HG03280 (cell line): Measurements from ENCODE around the gene EPB41L4A.

Source experiments
- ATAC-seq: cut with Tn5 transposase; IDR thresholded peaks from one replicate; pipeline ENCODE4 v1.9.1; 2021; ENCODE audit warnings: mild to moderate bottlenecking, moderate library complexity; ENCODE audit not compliant: unreplicated experiment

Gene EPB41L4A

DNA sequence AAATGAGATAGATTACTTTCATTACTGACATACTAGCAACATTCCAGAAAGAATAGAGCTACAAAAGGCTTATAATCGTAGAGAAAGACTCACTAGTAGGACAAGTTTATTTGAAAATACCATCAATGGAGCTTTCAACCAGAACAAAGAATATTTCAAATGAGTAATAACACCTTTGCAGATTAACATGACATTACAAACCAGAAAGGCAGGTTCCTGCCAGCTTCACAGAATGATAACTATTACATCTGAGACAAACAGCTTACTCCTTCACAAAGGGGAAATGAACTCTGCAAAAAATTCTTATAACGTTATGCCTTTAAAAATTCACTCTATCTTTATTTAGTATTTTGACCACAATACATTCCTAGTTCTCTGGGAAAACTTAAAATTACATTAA lies 103.1 kb downstream of the EPB41L4A start:
- no peak for ATAC-seq

DNA sequence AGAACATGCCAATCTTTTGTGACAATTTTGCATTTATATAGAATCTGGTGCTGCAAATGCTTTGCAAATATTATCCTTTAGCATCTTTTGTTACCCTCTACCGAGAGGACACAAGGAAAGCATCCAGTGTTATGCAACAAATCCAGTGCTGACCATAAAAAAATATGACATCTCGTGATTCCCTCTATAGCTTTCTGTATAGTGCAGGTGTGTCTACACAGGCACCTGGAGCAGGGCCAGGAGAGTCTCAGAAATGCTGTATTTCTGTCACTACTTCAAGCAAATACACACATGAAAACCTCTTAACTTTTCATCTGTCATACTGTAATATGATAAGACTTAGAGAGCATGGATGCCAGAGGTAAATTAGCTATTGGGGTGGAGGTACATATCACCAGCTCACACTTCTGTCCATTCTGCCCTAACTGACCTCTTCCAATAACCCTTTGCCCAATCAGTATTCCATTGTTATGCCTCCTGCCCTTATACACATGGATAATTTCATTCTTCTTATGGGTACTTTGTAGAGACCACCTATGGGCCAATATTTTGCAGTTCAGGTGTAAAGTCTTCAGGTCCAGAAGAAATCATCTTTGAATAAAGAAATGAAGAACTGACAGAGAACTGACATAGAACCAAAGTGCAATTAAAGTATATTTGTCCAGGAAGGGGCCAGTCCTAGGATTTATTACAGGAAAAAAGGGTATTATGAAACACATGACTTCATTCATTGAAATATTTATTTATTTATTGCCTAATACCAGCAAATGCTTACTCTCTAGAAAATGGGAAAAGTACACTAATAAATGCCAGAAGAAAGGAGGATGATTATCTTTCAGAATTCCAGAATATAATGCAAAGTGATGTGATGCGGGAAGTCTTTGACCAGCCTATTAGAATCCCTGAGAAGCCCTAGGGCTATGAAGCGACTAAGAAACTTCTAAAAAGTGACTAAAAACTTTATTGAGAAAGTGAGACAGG lies 106.5 kb downstream of the EPB41L4A start:
- ATAC-seq, result no peak

DNA sequence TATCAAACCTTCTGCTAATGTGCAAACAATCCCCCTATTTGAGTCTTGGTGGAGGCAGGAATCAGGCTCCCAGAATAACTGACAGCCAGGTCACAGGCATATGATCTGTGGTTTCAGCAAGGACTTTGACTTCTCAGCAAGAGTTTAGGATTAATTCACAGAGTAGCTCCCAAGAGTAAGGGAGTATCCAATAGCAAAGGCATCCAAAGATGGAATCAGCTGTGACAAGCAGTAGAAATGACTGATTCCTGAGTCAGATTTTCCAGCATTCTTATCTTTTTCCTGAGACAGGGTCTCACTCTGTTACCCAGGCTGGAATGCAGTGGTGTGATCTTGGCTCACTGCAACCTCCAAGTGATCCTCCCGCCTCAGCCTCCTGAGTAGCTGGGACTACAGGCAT lies 108.3 kb downstream of the EPB41L4A start:
- ATAC-seq, result no peak

DNA sequence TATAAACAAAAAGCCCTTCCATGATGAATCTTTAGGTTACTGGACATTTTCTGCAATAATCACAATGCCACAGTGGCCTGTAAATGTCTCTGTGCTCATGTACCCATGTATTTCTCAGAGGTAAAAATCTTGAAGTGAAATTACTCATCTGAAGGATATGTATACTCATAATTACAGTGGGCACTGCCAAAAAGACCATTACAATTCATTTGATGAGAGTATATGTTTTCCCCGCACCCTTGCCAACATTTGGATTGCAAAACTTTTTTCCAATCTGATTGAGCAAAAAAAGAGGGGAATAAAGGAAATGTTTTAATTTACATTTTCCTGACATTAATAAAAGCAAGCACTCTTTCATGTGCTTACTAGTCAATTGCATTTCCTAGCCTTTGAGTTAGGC lies 110.5 kb downstream of the EPB41L4A start:
- no peak for ATAC-seq

DNA sequence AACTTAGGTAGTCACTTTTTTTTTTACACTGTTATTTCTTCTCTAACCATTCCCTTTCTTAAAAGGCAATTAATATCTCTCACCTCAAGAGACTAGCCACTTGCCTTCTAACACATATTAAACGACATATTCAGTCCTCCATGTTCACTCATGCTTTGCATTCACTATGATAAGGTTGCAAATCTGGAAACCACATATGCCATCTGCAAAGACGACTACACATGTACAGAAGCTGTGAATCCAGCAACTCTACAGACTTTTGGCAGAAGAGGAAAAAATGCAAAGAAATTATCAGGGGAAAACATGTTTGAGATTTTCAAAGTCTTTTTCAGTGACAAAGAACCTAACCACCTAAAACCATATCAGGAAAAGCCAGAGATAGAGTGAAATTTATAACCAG lies 112.1 kb downstream of the EPB41L4A start:
- ATAC-seq, result no peak

DNA sequence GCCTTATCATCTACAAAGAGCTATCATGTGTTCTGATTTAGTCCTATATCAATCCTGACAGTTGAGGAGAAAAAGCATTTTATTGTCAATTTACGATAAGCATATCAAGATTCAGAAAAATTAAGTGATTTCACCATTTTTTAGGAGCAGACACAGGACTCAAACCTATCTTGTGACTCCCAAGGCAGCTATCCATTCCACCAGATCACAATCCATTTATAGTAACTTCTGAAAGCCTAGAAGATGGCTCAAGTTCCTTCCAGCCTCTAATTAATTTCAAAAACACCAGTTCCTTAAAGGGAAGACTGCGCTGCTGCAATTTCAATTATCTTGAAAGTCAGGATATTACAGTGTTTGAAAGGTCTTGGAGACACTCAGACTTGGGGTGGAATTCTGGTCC lies 114.3 kb downstream of the EPB41L4A start:
- no peak for ATAC-seq

DNA sequence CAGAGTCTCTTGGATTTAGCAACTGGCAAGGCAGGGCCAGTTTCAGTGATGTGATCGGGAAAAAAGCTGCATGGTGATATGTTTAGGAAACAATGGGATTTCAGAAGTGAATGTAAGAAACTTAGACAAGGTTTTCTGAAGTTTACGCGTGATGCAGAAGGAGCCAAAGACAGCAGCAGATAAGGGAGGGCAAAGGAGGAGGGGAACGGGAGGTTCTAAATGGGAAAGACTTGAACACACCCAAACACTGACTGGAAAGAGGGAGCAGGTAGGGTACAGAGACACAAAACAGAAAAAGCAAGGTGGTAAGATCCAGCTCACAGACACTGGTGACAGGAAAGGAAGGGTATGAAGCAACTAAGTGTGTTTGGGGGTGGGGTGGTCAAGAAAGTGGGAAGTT lies 115.4 kb downstream of the EPB41L4A start:
- no peak for ATAC-seq

DNA sequence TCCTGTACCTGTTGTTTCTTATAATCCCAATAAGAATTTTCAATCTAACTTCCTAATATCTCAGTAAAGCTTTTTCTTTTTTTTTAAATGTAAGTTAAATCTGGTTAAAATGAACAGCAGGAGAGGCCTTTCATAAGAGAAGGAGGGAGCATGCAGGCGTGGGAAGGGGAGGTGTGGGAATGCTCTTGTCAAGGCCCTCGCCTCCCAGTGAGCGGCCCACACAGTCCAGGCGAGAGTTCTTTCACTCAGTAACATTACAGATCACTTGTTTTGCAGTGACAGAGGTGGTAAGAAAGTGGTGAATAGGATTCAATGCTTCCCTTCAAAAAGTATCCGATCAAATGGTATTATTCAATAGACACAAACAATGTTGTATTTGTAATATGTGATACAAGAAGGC lies 125.0 kb downstream of the EPB41L4A start:
- ATAC-seq, result no peak

DNA sequence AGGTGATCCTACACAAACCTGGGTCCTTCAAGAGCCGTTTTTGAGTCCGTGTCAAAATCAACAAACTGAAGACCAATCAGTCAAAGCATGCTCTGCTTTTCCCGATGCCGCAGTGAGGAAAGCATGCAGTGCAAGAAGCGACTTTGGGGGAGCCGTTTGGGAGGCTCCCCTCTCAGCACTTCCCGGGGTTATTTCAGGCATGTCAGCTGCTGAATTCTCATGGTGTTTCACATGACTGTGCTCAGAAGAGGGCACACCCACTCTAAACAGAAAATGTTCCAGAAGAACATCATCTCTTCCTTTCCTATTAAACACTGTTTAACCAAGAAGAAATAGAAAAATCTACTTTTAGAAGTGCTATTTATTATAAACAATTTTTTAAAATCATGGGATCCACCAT lies 125.5 kb downstream of the EPB41L4A start:
- no peak for ATAC-seq

DNA sequence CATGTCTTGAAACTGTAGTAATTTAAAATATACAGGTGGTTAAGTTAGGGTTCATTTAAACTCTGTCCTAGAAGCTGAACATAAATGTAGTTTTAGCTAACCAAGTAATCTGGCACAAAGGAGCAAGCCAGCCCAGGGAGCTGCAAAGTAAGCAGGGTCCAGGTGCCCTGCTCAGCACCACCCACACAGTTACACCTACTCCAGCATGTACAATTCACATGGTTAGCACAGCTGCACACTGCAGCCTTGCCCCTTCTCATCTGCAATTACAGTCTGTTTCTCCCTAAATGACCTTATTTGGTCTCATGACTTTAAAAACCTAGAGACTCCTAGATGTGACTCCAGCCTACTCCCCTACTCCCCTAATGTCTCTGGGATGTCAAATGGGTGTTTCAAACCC lies 128.4 kb downstream of the EPB41L4A start:
- no peak for ATAC-seq

DNA sequence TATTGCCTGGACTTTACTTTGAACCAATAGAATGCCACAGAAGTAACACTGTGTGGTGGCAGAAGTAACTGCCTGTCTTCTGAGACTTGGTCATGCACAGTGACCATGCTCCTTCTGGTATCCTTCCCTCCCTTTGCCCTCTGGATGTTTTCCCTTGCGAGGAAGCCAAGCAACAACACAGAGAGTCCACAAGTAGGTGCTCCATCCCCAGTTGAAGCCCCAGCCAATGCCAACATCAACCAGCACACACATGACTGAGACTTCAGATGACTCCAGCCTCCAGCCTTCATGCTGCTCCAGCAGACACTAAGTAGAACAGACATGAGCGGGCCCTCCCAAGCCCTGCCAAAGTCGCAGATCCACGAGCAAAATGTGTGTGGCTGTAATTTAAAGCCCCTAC lies 129.6 kb downstream of the EPB41L4A start:
- ATAC-seq, result no peak

DNA sequence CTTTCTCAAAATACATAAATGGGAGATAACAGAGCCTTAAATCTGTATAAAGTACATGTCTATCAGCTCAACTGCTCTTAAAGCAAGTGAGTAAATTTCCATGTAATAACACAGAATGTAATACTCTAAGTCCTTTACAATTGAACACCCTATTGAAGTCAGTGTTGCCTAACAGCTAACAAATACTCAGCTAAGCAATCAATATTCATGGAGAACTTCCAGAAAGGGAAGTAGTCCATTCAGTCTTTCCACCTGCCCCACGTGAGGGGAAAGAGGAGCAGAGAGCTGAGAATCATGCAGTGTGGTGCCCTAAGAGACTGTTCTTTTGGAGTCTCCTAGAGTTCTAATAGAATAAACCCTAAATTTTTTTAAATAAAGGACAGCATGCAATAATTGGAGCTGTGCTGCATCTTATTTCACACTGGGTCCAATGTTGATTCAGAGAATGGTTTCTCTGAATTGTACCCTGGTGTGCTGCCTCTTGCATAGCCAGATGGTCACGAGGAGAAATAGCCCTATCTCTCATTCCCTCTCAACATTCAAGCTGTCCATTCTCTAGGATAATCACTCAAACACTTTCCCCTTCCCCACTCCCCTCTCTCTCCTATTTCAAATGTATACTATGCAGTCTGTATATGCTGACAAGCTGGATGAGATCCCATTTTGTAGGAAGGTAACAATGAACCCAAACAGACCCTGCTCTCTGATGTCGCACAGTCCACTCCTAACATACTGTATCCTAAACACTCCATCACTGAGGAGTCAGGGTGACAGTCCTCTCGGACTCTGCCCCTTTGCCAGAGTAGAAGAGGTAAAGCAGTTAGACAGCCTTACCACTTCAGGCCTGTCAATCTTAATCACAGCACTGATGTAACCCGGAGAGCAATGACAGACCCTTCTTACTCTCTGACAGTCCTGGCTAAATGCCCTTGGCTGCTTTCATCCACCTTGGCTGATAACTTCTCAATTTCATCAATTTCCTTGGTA lies 134.8 kb downstream of the EPB41L4A start:
- ATAC-seq, result no peak

DNA sequence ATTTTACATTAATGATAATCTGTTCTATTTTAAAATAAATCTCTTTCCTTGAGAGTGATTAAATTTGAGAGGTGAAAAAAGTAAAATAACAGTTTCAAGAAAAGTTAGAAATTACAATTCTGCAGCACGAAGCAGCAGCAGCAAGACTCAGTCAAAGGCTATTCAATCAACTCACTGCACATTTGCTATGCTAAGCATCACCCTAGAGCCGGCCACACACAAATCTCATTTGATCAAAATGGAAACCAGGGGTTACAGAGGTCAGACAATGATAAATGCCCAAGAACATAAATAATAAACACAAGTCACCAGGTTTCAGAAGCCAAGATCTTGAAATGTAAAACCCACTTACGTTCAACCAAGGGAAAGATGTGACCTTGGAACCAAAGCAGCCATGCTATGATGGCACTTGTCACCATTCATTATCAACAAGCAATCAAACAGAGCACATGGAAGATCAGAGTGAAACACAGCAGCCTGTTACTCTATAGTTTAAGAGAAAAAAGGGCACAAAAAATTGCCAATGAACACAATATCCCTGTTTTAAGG lies 136.0 kb downstream of the EPB41L4A start:
- ATAC-seq, result no peak

DNA sequence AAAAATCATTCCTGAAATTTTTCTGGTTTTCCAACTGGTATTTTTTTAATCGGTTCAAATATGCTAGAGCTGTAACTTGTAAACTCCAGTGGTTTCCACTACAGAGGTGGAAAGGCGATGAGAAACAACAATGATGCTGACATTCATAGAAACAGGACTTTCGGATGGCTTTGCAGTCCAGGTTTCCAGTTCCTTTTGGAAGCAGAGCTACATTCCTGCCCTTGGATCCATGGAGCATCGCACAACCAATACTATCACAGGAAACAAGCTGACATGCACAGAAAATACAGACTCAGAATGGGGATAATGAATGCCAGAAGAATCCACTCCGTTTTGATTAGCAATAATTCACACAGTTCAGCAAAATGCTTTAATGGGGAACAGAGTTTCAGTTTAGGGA lies 140.0 kb downstream of the EPB41L4A start:
- ATAC-seq, result no peak

DNA sequence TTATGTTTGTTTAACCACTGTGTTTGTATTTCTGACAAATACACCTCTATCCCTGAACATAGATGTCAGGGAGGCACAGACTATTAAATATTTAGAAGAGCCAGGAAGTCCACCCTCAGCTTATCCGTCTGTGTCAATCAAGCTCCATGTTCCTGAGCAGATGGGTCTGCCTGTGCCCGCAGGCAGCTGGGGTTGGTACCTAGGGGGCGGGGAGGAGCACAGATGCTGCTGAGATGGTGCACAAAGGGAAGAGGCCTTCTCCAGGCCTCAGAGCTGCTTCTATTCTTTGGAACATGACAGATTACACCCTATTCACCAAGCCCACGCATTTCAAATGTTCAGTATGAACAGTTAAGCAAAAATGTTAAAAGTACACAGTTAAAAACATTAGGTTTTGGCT lies 142.1 kb downstream of the EPB41L4A start:
- ATAC-seq, result no peak

DNA sequence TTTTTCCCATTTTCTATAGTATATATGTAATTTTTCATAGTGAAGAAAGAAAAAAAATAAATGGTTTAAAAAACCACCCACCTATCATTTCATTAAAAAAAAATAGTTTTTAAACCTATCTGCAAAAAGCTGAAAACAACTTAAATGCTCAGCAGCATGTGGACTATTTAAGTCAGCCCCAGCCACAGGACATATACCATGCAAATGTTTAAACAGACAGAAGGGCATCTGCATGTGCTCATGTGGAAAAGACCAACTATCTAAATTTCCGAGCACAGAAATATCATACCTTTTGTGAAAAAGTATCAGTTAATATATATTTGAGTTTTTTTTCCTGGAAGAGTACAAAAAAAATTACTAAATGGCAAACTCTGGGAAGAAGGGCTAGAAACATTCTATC lies 143.4 kb downstream of the EPB41L4A start:
- no peak for ATAC-seq

DNA sequence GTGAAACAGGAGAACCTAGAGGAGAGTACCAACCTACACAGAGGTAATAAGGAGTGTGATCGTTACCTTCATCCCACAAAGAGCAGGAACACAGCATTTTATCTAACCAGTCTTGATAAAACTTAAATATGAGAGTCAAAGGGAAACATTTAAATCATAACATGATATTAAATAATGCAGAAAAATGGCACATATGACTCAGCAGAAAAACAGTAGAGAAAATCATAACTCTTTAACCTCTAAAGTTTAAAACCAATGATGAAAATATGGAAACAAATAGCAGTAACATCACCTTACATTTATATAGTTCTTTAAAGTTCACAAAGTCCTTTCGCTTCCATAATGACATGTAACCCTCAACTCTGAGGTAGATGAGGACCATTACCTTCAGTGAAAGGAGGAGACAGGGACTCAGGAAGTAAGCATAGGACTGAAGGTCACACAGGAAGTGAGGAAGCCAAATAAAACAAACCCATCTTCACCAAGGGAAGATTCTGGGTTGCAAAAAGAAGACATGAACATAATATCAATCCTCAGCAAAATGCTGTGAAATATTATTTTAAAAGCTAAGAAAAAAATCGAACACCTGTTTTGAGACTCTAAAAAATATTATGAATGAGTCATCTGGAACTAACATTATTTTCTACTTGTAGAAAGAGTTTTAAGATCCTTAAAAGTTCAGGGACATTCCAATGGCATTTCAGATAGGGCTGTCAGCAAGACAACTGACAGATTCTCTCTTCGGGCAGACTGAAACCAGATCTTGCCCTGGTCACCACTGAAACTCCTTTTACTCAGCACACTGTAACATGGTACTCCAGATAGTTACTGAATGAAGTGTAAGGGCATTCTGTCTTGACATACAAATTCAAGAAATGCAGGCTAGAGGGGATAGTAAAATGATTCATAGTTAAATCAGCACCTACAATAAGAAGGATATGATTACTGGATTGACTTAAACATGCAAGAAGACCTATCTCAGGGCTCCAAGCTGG lies 148.5 kb downstream of the EPB41L4A start:
- ATAC-seq, result no peak

DNA sequence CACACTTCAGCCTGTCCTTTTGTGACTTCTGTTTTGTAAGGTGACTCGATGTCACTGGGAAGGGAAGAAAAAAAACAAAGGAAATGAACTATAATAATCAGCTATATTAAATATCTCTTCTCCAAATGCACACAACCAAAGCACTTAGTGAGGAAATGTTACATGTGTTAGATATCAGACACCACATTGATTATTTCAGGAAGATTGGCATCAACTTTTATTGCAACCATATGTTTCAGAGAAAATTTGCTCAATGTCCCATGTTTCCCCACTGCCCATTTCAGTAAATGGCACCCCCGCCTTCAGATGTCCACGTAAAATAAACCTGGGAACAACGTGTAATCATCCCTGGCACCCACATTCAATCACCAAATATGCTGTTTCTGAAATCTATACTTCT lies 151.8 kb downstream of the EPB41L4A start:
- ATAC-seq, result no peak

DNA sequence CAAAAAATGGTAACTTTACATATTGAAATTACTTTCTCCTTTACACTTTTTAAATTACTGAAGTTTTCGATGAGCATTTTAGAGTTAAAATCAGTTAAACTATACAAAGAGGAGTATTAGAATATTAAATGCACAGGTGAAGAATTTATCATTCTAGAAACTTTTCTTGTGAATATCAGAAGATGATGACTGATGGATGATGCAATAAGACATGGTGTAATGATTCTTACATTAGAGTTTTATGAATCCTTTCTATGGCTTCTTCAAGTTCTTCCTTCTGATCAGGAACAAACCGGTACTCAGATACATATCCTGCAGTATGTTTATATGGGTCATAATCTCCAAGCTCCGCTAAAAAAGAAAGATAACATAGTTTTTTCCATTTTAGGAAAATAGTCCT lies 154.4 kb downstream of the EPB41L4A start:
- no peak for ATAC-seq

DNA sequence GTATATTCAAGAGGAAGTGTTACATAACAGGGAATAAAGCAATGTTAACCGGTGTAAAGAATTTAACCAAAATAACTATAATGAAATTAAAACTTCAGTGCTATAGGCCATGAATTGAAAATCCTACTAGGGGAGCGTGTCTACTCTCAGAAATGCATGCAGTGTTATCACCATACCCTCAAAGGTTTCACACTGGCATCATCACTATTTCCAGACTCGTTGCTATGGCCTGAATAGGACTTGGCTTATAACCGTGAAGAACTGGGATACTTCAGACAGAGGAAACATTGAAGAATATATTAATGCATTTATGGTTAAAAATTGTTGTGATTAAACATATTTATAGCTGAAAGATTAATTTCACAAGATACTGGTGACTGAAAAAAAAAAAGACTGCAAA lies 154.9 kb downstream of the EPB41L4A start:
- no peak for ATAC-seq
